ENCODE measurements around the gene PPFIA4.

Gene PPFIA4

DNA sequence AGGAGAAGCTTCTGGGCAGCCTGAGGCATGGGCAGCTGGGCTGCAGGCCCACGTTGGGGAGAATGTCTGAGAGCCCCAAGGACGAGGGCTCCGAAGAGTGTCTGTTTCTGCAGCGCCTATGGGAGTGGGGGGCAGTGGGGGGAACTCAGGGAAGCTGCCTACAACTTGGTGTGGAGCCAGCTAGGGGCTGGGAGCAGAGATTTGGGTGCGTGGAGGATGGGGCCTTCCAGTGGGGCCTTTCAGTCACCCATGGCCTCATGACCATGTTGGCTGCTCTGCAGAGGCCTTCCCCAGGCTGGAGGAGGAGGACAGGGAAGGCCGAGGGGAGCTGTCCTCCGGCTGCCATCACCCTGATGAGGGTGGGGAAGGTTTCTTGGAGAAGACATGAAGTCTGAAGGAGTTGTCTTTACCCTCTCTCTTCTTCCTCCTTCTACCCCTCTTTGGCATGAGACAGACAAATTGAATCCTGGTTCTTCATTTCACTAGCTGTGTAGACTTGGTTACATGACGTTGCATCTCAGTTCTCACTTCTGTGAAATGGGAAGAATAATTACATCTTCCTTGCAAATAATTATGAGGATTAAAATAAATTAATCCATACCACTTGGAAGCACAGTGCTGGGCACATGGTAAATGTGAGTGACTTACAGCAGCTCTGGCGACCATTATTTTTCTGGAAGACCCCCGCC lies 8.3 kb downstream of the PPFIA4 start:
- H3K9me3 ChIP-seq (ENCODE audit: insufficient read depth, low read length) = no peaks in the 10 kb centered on the region
- H3K36me3 ChIP-seq (replicated peaks; ENCODE audit: low read depth, low read length) = no peaks in the 10 kb centered on the region
- no peak overlapping the region for H2AFZ ChIP-seq (ENCODE audit: low read depth, low read length)
- H3K4me2 ChIP-seq (ENCODE audit: low read length) = no peak overlapping the region
- H3K4me3 ChIP-seq (ENCODE audit: low read length) = no peak overlapping the region
- no peak overlapping the region for H3K27ac ChIP-seq (ENCODE audit: low read length)
- H4K20me1 ChIP-seq (ENCODE audit: insufficient read depth, low read length) = no peaks in the 10 kb centered on the region
- H3K9ac ChIP-seq (ENCODE audit: low read length) = no peak overlapping the region
- no peaks in the 10 kb centered on the region for H3K79me2 ChIP-seq (ENCODE audit: low read length)
- peaks cover 14% of the 10 kb centered on the region for H3K27me3 ChIP-seq (ENCODE audit: low read depth, low read length)
- TF ChIP-seq, protein P1, sequence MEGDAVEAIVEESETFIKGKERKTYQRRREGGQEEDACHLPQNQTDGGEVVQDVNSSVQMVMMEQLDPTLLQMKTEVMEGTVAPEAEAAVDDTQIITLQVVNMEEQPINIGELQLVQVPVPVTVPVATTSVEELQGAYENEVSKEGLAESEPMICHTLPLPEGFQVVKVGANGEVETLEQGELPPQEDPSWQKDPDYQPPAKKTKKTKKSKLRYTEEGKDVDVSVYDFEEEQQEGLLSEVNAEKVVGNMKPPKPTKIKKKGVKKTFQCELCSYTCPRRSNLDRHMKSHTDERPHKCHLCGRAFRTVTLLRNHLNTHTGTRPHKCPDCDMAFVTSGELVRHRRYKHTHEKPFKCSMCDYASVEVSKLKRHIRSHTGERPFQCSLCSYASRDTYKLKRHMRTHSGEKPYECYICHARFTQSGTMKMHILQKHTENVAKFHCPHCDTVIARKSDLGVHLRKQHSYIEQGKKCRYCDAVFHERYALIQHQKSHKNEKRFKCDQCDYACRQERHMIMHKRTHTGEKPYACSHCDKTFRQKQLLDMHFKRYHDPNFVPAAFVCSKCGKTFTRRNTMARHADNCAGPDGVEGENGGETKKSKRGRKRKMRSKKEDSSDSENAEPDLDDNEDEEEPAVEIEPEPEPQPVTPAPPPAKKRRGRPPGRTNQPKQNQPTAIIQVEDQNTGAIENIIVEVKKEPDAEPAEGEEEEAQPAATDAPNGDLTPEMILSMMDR (IDR thresholded peaks at IDR 0.05; ENCODE audit: low read depth, low read length) = no peak
- H3K4me1 ChIP-seq (ENCODE audit: low read length) = peaks cover 12% of the 10 kb centered on the region

DNA sequence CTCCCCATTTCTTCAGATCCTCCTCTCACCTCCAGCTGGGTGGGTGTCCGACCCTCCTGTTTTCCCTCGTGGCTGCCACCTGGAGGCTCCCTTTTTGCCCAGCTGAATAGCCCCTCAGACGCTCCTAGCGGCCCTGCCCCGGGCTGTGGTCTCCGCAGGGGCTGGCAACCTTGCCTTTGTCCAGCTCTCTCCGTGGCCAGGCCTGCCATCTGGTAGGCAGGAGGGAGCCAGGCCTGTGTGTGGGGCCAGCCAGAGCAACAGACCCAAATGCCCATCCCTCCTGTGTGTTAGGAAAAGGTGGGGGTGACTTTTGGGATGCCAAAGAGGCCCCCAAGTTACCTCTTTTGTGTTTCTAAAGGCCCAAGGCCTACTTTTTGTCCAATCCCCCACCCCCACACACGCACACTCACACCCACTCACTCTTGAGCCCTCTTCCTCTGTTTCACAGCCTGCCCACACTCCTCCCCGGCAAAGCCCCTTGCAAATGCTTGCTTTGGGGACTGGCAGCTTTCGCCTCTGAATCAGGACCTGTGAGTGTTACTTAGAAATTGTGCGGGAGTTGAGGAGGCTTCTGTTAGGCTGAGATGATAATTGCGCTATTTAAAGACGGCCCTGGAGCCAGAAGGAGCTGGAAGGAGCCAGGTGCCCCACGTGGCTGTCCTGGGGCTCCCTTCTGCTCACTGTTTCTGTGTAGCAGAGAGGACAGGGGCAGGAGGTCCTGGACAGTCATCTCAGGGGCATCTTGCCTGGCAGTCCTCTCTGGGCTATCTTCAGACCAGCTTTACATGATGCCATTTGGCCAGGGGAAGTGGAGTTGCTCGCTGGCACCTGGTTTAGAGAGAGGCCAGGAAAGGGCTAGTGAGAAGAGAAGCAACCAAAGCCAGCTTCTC lies 9.1 kb downstream of the PPFIA4 start:
- peaks cover 14% of the 10 kb centered on the region for H3K27me3 ChIP-seq (ENCODE audit: low read depth, low read length)
- H3K4me1 ChIP-seq (ENCODE audit: low read length) = peaks cover 12% of the 10 kb centered on the region
- no peak overlapping the region for H3K4me3 ChIP-seq (ENCODE audit: low read length)
- no peak overlapping the region for H3K9ac ChIP-seq (ENCODE audit: low read length)
- H4K20me1 ChIP-seq (ENCODE audit: insufficient read depth, low read length) = no peaks in the 10 kb centered on the region
- H3K27ac ChIP-seq (ENCODE audit: low read length) = no peak overlapping the region
- no peaks in the 10 kb centered on the region for H3K36me3 ChIP-seq (replicated peaks; ENCODE audit: low read depth, low read length)
- H2AFZ ChIP-seq (ENCODE audit: low read depth, low read length) = no peak overlapping the region
- no peak overlapping the region for H3K4me2 ChIP-seq (ENCODE audit: low read length)
- H3K9me3 ChIP-seq (ENCODE audit: insufficient read depth, low read length) = no peaks in the 10 kb centered on the region
- no peaks in the 10 kb centered on the region for H3K79me2 ChIP-seq (ENCODE audit: low read length)
- no peak for TF ChIP-seq EZH2phosphoT487 (IDR thresholded peaks at IDR 0.05; ENCODE audit: low read depth)
- TF ChIP-seq, protein P1 (IDR thresholded peaks at IDR 0.05; ENCODE audit: low read depth, low read length) = no peak

DNA sequence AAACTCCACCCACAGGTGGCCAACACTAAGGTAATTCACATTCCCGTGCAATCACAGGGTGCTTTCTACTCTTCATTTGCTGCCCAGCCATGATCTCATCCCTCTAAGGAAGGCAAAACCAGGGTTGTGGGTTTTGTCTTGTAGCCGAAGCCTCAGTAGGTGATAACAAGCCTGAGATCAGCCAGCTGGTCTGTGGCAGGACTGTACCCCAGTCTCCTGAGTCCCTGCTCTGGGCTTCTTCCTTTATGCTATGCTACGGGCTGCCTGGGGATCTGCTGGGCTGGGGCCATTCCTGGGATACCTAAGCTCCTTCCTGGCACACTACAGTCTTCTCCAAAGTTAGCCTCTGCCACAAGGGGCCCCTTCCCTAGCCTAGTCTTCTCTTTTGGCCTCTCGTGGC lies 9.8 kb downstream of the PPFIA4 start:
- Histone ChIP-seq H2AFZ (ENCODE audit: low read depth, low read length) (no peak overlapping the region), H3K4me1 (ENCODE audit: low read length) (peaks cover 12% of the 10 kb centered on the region), H3K9me3 (ENCODE audit: insufficient read depth, low read length) (no peaks in the 10 kb centered on the region), H4K20me1 (ENCODE audit: insufficient read depth, low read length) (no peaks in the 10 kb centered on the region), H3K9ac (ENCODE audit: low read length) (no peak overlapping the region), H3K79me2 (ENCODE audit: low read length) (no peaks in the 10 kb centered on the region), H3K27ac (ENCODE audit: low read length) (no peak overlapping the region), H3K4me2 (ENCODE audit: low read length) (no peak overlapping the region), H3K27me3 (ENCODE audit: low read depth, low read length) (peaks cover 14% of the 10 kb centered on the region), H3K4me3 (ENCODE audit: low read length) (no peak overlapping the region), H3K36me3 (replicated peaks; ENCODE audit: low read depth, low read length) (no peaks in the 10 kb centered on the region)
- no peak for TF ChIP-seq EZH2phosphoT487 (IDR thresholded peaks at IDR 0.05; ENCODE audit: low read depth)
- TF ChIP-seq, protein P1 (IDR thresholded peaks at IDR 0.05; ENCODE audit: low read depth, low read length) = no peak

DNA sequence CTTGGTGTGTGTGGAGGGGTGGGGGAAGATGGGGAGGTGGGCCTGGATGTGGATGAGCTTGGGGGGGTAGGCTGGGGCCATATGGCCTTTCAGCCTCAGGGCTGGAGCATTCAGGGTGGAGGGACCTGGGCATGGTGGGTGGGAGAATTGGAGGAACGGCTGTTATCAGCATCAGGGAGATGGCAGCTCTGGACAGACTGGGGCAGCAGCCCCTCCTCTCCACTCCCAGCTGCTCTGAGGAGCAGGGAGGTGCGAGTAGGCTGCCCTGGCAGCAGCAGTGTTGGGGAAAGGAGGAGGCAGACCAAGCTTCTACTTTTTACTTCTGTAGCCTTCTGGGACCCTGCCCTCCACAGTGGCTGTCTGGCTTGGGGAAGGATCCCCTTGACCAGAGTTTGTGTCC lies 10.2 kb downstream of the PPFIA4 start:
- Histone ChIP-seq H3K27ac (ENCODE audit: low read length) (no peak overlapping the region), H3K4me3 (ENCODE audit: low read length) (no peak overlapping the region), H3K27me3 (ENCODE audit: low read depth, low read length) (peaks cover 14% of the 10 kb centered on the region), H2AFZ (ENCODE audit: low read depth, low read length) (no peak overlapping the region), H3K4me1 (ENCODE audit: low read length) (peaks cover 12% of the 10 kb centered on the region), H3K79me2 (ENCODE audit: low read length) (no peaks in the 10 kb centered on the region), H3K36me3 (replicated peaks; ENCODE audit: low read depth, low read length) (no peaks in the 10 kb centered on the region), H3K9ac (ENCODE audit: low read length) (no peak overlapping the region), H4K20me1 (ENCODE audit: insufficient read depth, low read length) (no peaks in the 10 kb centered on the region), H3K9me3 (ENCODE audit: insufficient read depth, low read length) (no peaks in the 10 kb centered on the region), H3K4me2 (ENCODE audit: low read length) (no peak overlapping the region)
- TF ChIP-seq, protein P1 (IDR thresholded peaks at IDR 0.05; ENCODE audit: low read depth, low read length) = no peak
- TF ChIP-seq EZH2phosphoT487 (IDR thresholded peaks at IDR 0.05; ENCODE audit: low read depth) = no peak

Data from OCI-LY3 (cell line).